ENCODE results near the gene NDUFS8. TPM values are rescaled to one million over a fixed set of nuclear protein-coding genes. Genes with fewer than 3 reads are reported as not detected.

Gene NDUFS8
- polyA plus RNA-seq, 1 donor from 2014 or later, result 169 TPM

GRCh38 chr11:68066742-68067141, 36.3 kb downstream of the NDUFS8 start:
- H3K4me2 ChIP-seq (ENCODE audit: low read length), result no peak overlapping the region
- H3K9me3 ChIP-seq (ENCODE audit: low read length), result no peaks in the 10 kb centered on the region
- H3K27me3 ChIP-seq (ENCODE audit: insufficient read depth, low read depth, low read length), result no peaks in the 10 kb centered on the region
- no peaks in the 10 kb centered on the region for H3K79me2 ChIP-seq (replicated peaks; ENCODE audit: insufficient read depth, low read length)
- H3K36me3 ChIP-seq (ENCODE audit: insufficient read depth, low read length), result peaks cover 7% of the 10 kb centered on the region
- TF ChIP-seq EZH2 (IDR thresholded peaks at IDR 0.05; ENCODE audit: borderline replicate concordance, insufficient read depth, low read length, poor library complexity, severe bottlenecking), result no peak
- no peak for TF ChIP-seq EP300 (conservative IDR thresholded peaks at IDR 0.05; ENCODE audit: poor library complexity, severe bottlenecking)
- TF ChIP-seq POLR2AphosphoS5 (IDR thresholded peaks at IDR 0.05), result no peak
- TF ChIP-seq SMC3 (conservative IDR thresholded peaks at IDR 0.05; ENCODE audit: poor library complexity), result no peak
- no peak for TF ChIP-seq TAF1 (IDR thresholded peaks at IDR 0.05; ENCODE audit: low read depth)
- no peak for TF ChIP-seq REST (IDR thresholded peaks at IDR 0.05; ENCODE audit: borderline replicate concordance)
- TF ChIP-seq MXI1 (conservative IDR thresholded peaks at IDR 0.05; ENCODE audit: poor library complexity, severe bottlenecking), result no peak
- TF ChIP-seq RAD21 (conservative IDR thresholded peaks at IDR 0.05), result no peak
- no peak for TF ChIP-seq CTCF (IDR thresholded peaks at IDR 0.05; ENCODE audit: poor library complexity, severe bottlenecking)
- no peaks in the 10 kb centered on the region for H3K9me2 ChIP-seq (ENCODE audit: insufficient read depth, low read length)
- H4K20me1 ChIP-seq (ENCODE audit: insufficient read depth), result no peaks in the 10 kb centered on the region
- no peak overlapping the region for H2AFZ ChIP-seq (ENCODE audit: low read depth, low read length)
- no peak overlapping the region for H3K4me3 ChIP-seq (ENCODE audit: low read length)
- H3F3A ChIP-seq (ENCODE audit: insufficient read depth, low read length, poor library complexity, severe bottlenecking), result no peaks in the 10 kb centered on the region
- no peak overlapping the region for H3K9ac ChIP-seq (ENCODE audit: low read length)
- H3K27ac ChIP-seq (ENCODE audit: low read length), result no peak overlapping the region

GRCh38 chr11:68067991-68068390, 37.5 kb downstream of the NDUFS8 start:
- H3K27ac ChIP-seq (ENCODE audit: low read length), result no peak overlapping the region
- H3K9me2 ChIP-seq (ENCODE audit: insufficient read depth, low read length), result no peaks in the 10 kb centered on the region
- no peak overlapping the region for H3K4me2 ChIP-seq (ENCODE audit: low read length)
- peaks cover 7% of the 10 kb centered on the region for H3K36me3 ChIP-seq (ENCODE audit: insufficient read depth, low read length)
- H2AFZ ChIP-seq (ENCODE audit: low read depth, low read length), result no peak overlapping the region
- H3K4me3 ChIP-seq (ENCODE audit: low read length), result no peak overlapping the region
- no peaks in the 10 kb centered on the region for H3F3A ChIP-seq (ENCODE audit: insufficient read depth, low read length, poor library complexity, severe bottlenecking)
- TF ChIP-seq CTCF (IDR thresholded peaks at IDR 0.05; ENCODE audit: poor library complexity, severe bottlenecking) (no peak), RAD21 (conservative IDR thresholded peaks at IDR 0.05) (no peak), TAF1 (IDR thresholded peaks at IDR 0.05; ENCODE audit: low read depth) (no peak), REST (IDR thresholded peaks at IDR 0.05; ENCODE audit: borderline replicate concordance) (no peak), SMC3 (conservative IDR thresholded peaks at IDR 0.05; ENCODE audit: poor library complexity) (no peak), POLR2AphosphoS5 (IDR thresholded peaks at IDR 0.05) (no peak), EZH2 (IDR thresholded peaks at IDR 0.05; ENCODE audit: borderline replicate concordance, insufficient read depth, low read length, poor library complexity, severe bottlenecking) (no peak), MXI1 (conservative IDR thresholded peaks at IDR 0.05; ENCODE audit: poor library complexity, severe bottlenecking) (no peak), EP300 (conservative IDR thresholded peaks at IDR 0.05; ENCODE audit: poor library complexity, severe bottlenecking) (no peak)
- no peaks in the 10 kb centered on the region for H3K79me2 ChIP-seq (replicated peaks; ENCODE audit: insufficient read depth, low read length)
- H3K9me3 ChIP-seq (ENCODE audit: low read length), result no peaks in the 10 kb centered on the region
- no peak overlapping the region for H3K9ac ChIP-seq (ENCODE audit: low read length)
- H3K27me3 ChIP-seq (ENCODE audit: insufficient read depth, low read depth, low read length), result no peaks in the 10 kb centered on the region
- H4K20me1 ChIP-seq (ENCODE audit: insufficient read depth), result no peaks in the 10 kb centered on the region

Data from neural cell (in vitro differentiated cells).